ENCODE data around the gene CFAP92.

Gene CFAP92

GRCh38 chr3:128864351-128864811 lies 129.5 kb downstream of the CFAP92 start:
- no peak for DNase-seq

GRCh38 chr3:128863560-128863959 lies 130.3 kb downstream of the CFAP92 start:
- DNase-seq = peak in 1 of 2 donors; percentile 34

GRCh38 chr3:128861491-128861890 lies 132.4 kb downstream of the CFAP92 start:
- no peak for DNase-seq
